Left colon (tissue), 2 donors: ENCODE measurements around the gene CD68. TPM values are rescaled to one million over a fixed set of nuclear protein-coding genes. Genes with fewer than 3 reads are reported as not detected.

Experiments used
- ATAC-seq: fragments of 200-7000 bp; cut with Tn5 transposase; one replicate; pipeline ENCODE4 v1.9.1; 2020; ENCODE audit warnings: mild to moderate bottlenecking, moderate library complexity
- DNase-seq, 2 donors: peaks; one replicate each; pipeline ENCODE4 v3.0.0-alpha.2; 2020
- intact Hi-C, 2 donors: fragments of 100-400 bp; cut with DNase I in 1 of 2; cut with micrococcal nuclease in 1 of 2; formaldehyde crosslinking; loops; one replicate each; pipeline versions ENCODE4 v1.11.2 to v1.14.0; 2022; cut with DNase I, micrococcal nuclease
- total RNA-seq, 2 donors: library from RNA; stranded (reverse); fragmentation: NEBNext Ultra II Directional; extraction: Animal tissue kit (Norgen Biotek cat#: 25700); gene quantifications; one replicate each; pipeline ENCODE4 v1.2.1, GENCODE V29; 2021
- donor health status: DM: no; HTN: no; CAD: no.
- donor health status: DM: yes; HTN: yes; CAD: no.

Gene CD68
- total RNA-seq, 2 donors from 2014 or later: 35.0 to 74.0 TPM

- no peak for DNase-seq
- intact Hi-C loops: loop anchor here in 1 of 2 donors (10.0 kb wide), 1 partner anchor 222 kb away; the partner anchor contains the start of genes KCTD11 and TMEM95
- ATAC-seq: no peak
Observed at GRCh38 chr17:7576432-7576937, 3.0 kb upstream of the CD68 start.

- intact Hi-C loops: loop anchor here in 1 of 2 donors (10.0 kb wide), 1 partner anchor 223 kb away; the partner anchor contains the start of genes KCTD11 and TMEM95
- DNase-seq (no peak), ATAC-seq (no peak)
Observed at GRCh38 chr17:7577327-7578199, 1.9 kb upstream of the CD68 start.

GRCh38 chr17:7579834-7580603 lies 581 bp downstream of the CD68 start:
- intact Hi-C loops: loop anchor here in 1 of 2 donors (10.0 kb wide), 1 partner anchor 225 kb away; the partner anchor contains the start of genes KCTD11 and TMEM95
- no peak for DNase-seq
- no peak for ATAC-seq

GRCh38 chr17:7580604-7581575 lies 1.5 kb downstream of the CD68 start:
- ATAC-seq (no peak), DNase-seq (no peak)
- intact Hi-C loops: no loop called here

- DNase-seq (peak; percentile 33 to 52), ATAC-seq (no peak)
- intact Hi-C loops: no loop called here
Observed at GRCh38 chr17:7582396-7583252, 3.2 kb downstream of the CD68 start.

GRCh38 chr17:7583253-7584109 lies 4.0 kb downstream of the CD68 start, which contains the start of gene MPDU1:
Gene MPDU1 (plus strand): TSS chr17:7583852. CDS start chr17:7583863, 11 bp downstream.
- intact Hi-C loops: no loop called here
- ATAC-seq (peak; percentile 78), DNase-seq (peak; percentile 95 to 96)

GRCh38 chr17:7586673-7587419 lies 7.4 kb downstream of the CD68 start:
- intact Hi-C loops: no loop called here
- DNase-seq: peak; percentile 62 to 69
- peak; percentile 34 for ATAC-seq

GRCh38 chr17:7587420-7588151 lies 8.1 kb downstream of the CD68 start:
- ATAC-seq (no peak), DNase-seq (no peak)
- intact Hi-C loops: no loop called here

- ATAC-seq (no peak), DNase-seq (no peak)
- intact Hi-C loops: no loop called here
Observed at GRCh38 chr17:7588553-7589203, 9.2 kb downstream of the CD68 start.

- peak; percentile 77 to 85 for DNase-seq
- ATAC-seq: peak; percentile 79
- intact Hi-C loops: no loop called here
Observed at GRCh38 chr17:7589204-7589868, 9.9 kb downstream of the CD68 start.

- DNase-seq (no peak), ATAC-seq (peak; percentile 40)
- intact Hi-C loops: no loop called here
Observed at GRCh38 chr17:7589891-7590691, 10.7 kb downstream of the CD68 start, which contains the start of gene SOX15. Gene SOX15 (minus strand): TSS chr17:7590094. CDS start chr17:7589676, 418 bp downstream.

GRCh38 chr17:7590743-7591142 lies 11.3 kb downstream of the CD68 start:
- ATAC-seq (no peak), DNase-seq (no peak)
- intact Hi-C loops: no loop called here

GRCh38 chr17:7591596-7591995 lies 12.2 kb downstream of the CD68 start:
- DNase-seq (no peak), ATAC-seq (no peak)
- intact Hi-C loops: no loop called here
